Omental fat pad (tissue), 4 donors: Measurements from ENCODE around the gene PSMD6. TPM values are rescaled to one million over a fixed set of nuclear protein-coding genes. Genes with fewer than 3 reads are reported as not detected.

Experiments used
- ATAC-seq: fragments of 150-250 bp; one replicate; pipeline ENCODE4 v1.9.1; 2016; ENCODE audit warnings: mild to moderate bottlenecking, moderate library complexity; ENCODE audit not compliant: low FRiP score
- DNase-seq: peaks from one replicate; pipeline ENCODE4 v3.0.0-alpha.2; 2019; ENCODE audit warnings: low spot score
- CTCF ChIP-seq, 3 donors: fragments of 450-650 bp; IDR thresholded peaks; one replicate each; pipeline ENCODE4 v1.5.1; 2016 to 2017; ENCODE audit warnings: antibody characterized with exemption in 3 of 3, mild to moderate bottlenecking in 3 of 3, moderate library complexity in 2 of 3
- small RNA-seq: library from RNA; depleted of rRNA; stranded (forward); fragments of <200 nt; gene quantifications from one replicate; pipeline ENCODE3, GENCODE V24; 2016
- total RNA-seq, 4 donors: library from RNA; depleted of rRNA; stranded (reverse); fragments of >200 nt; gene quantifications; one replicate each; pipeline ENCODE4 v1.1.0, GENCODE V29; 2016

Gene PSMD6
- total RNA-seq, 4 donors from 2014 or later, result 52.8 to 86.2 (median 53.4) TPM

- TF ChIP-seq CTCF (IDR thresholded peaks at IDR 0.05), result no peak
- ATAC-seq (no peak), DNase-seq (no peak)
These were observed 58.4 kb downstream of the PSMD6 start for GRCh38 chr3:63964681-63965485.

- no peak for DNase-seq
- no peak for TF ChIP-seq CTCF (IDR thresholded peaks at IDR 0.05)
- ATAC-seq, result no peak
These were observed 59.8 kb downstream of the PSMD6 start for GRCh38 chr3:63963496-63963895.

- TF ChIP-seq CTCF (IDR thresholded peaks at IDR 0.05), result no peak
- ATAC-seq, result peak; percentile 46
- DNase-seq, result no peak
These were observed 61.4 kb downstream of the PSMD6 start for GRCh38 chr3:63961891-63962290.

Small RNA genes lying within 50 kb of the gene (small RNA-seq; reads per million reads assigned to genes)
- gene RF00012, result not detected

Other genes starting within 250 kb of the PSMD6 start
- not detected for gene C3orf49, start 204.2 kb downstream of the PSMD6 start, total RNA-seq
- 10 to 100 TPM; 39.2 to 68.7 (median 41.8) TPM for gene THOC7, start 159.7 kb downstream of the PSMD6 start, total RNA-seq
- 10 to 100 TPM; 22.5 to 74.5 (median 31.1) TPM for gene ATXN7, start 159.6 kb downstream of the PSMD6 start, total RNA-seq
- not detected for gene SCAANT1, start 111.1 kb downstream of the PSMD6 start, total RNA-seq
- gene PRICKLE2, start 202.0 kb upstream of the PSMD6 start, total RNA-seq, result 10 to 100 TPM; 56.1 to 88.4 (median 81.3) TPM